OCI-LY1 (cell line): ENCODE measurements around the gene DBN1.

Experiments used
- H2AFZ ChIP-seq: fragments of 200-600 bp; sonication (generic), shearing (Covaris generic); 2 replicates; pipeline ENCODE4 v1.6.0; 2014; ENCODE audit warnings: antibody characterized with exemption, mild to moderate bottlenecking, low read length
- H3F3A ChIP-seq: fragments of 200-600 bp; sonication (generic), shearing (Covaris generic); 2 replicates; pipeline ENCODE4 v1.6.0; 2014; ENCODE audit warnings: mild to moderate bottlenecking, antibody characterized with exemption, low read length, moderate library complexity; ENCODE audit not compliant: insufficient read depth
- H3K27ac ChIP-seq: fragments of 200-600 bp; sonication (generic); 2 replicates; pipeline ENCODE4 v1.5.1; 2014; ENCODE audit warnings: low read length, mixed run types, mild to moderate bottlenecking, low read depth; ENCODE audit not compliant: poor library complexity, severe bottlenecking
- H3K27me3 ChIP-seq: fragments of 200-600 bp; sonication (generic); 2 replicates; pipeline ENCODE4 v1.6.0; 2014; ENCODE audit warnings: antibody characterized with exemption, mild to moderate bottlenecking, low read length, moderate library complexity; ENCODE audit not compliant: insufficient read depth
- H3K36me3 ChIP-seq: fragments of 200-600 bp; sonication (generic); 2 replicates; pipeline ENCODE4 v1.6.1; 2014; ENCODE audit warnings: mild to moderate bottlenecking, antibody characterized with exemption, low read length, moderate library complexity, mixed read lengths; ENCODE audit not compliant: insufficient read depth
- H3K4me1 ChIP-seq: fragments of 200-600 bp; sonication (generic); 2 replicates; pipeline ENCODE4 v1.5.1; 2014; ENCODE audit warnings: mild to moderate bottlenecking, low read length, moderate library complexity; ENCODE audit not compliant: insufficient read depth, severe bottlenecking
- H3K4me2 ChIP-seq: fragments of 200-600 bp; sonication (generic), shearing (Covaris generic); 2 replicates; pipeline ENCODE4 v1.6.1; 2014; ENCODE audit warnings: low read length
- H3K4me3 ChIP-seq: fragments of 200-600 bp; sonication (generic); 2 replicates; pipeline ENCODE4 v1.5.1; 2014; ENCODE audit warnings: low read length, low read depth, mild to moderate bottlenecking, mixed read lengths; ENCODE audit not compliant: poor library complexity, severe bottlenecking
- H3K79me2 ChIP-seq: fragments of 200-600 bp; shearing (Covaris generic); 2 replicates; pipeline ENCODE4 v1.6.1; 2016; ENCODE audit warnings: mixed run types, low read length, mixed read lengths; ENCODE audit not compliant: insufficient read depth
- H3K9ac ChIP-seq: fragments of 200-600 bp; sonication (generic), shearing (Covaris generic); 2 replicates; pipeline ENCODE4 v1.6.1; 2014; ENCODE audit warnings: mild to moderate bottlenecking, low read length, mixed read lengths
- H3K9me2 ChIP-seq: fragments of 200-600 bp; sonication (generic), shearing (Covaris generic); 2 replicates; pipeline ENCODE4 v1.6.1; 2014; ENCODE audit warnings: low read depth, mild to moderate bottlenecking, low read length, mixed read lengths
- H3K9me3 ChIP-seq: fragments of 200-600 bp; shearing (Covaris generic); 2 replicates; pipeline ENCODE4 v1.6.1; 2014; ENCODE audit warnings: low read length, mixed read lengths
- H4K20me1 ChIP-seq: fragments of 200-600 bp; sonication (generic), shearing (Covaris generic); 2 replicates; pipeline ENCODE4 v1.6.0; 2016; ENCODE audit warnings: mild to moderate bottlenecking, low read length; ENCODE audit not compliant: insufficient read depth
- EZH2 ChIP-seq: fragments of 200-600 bp; sonication (generic), shearing (Covaris generic); IDR thresholded peaks from 2 replicates; pipeline ENCODE4 v1.8.0; 2017; ENCODE audit warnings: borderline replicate concordance, mixed run types, mild to moderate bottlenecking, antibody characterized with exemption, low read length, moderate library complexity, mixed read lengths
- TF ChIP-seq, protein P1 (sequence below): fragments of 200-600 bp; sonication (generic), shearing (Covaris generic); IDR thresholded peaks from 2 replicates; pipeline ENCODE4 v1.5.1; 2017; ENCODE audit warnings: mild to moderate bottlenecking, antibody characterized with exemption, low read length, moderate library complexity, mixed read lengths

The DBN1 gene

DNA sequence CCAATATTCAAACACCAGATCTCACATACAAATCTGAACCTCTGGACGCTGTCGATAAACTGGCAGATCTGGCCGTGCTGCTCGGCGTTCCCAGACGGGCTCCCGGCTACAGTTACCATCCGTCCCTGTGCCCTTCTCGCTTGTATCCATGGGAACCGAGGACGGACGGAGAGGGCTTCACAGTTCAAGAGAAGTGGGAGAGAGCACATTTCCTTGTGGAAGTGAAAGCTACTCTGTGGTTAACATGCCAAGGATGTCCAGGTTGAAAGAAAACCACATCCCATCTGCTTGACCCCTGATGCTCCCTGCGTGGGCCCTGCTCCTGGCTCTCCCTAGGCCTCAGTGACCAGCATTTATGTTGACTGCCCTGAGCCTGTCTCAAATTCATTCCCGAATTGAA lies 6.3 kb upstream of the DBN1 start:
- H3K4me1 ChIP-seq: peaks cover 23% of the 10 kb centered on the region
- H3K9ac ChIP-seq: no peak overlapping the region; the same call in 1 of the 2 replicates
- H4K20me1 ChIP-seq: no peaks in the 10 kb centered on the region
- H3K4me2 ChIP-seq: no peak overlapping the region
- no peaks in the 10 kb centered on the region for H3K36me3 ChIP-seq
- H3K9me2 ChIP-seq: no peaks in the 10 kb centered on the region
- TF ChIP-seq, protein P1, sequence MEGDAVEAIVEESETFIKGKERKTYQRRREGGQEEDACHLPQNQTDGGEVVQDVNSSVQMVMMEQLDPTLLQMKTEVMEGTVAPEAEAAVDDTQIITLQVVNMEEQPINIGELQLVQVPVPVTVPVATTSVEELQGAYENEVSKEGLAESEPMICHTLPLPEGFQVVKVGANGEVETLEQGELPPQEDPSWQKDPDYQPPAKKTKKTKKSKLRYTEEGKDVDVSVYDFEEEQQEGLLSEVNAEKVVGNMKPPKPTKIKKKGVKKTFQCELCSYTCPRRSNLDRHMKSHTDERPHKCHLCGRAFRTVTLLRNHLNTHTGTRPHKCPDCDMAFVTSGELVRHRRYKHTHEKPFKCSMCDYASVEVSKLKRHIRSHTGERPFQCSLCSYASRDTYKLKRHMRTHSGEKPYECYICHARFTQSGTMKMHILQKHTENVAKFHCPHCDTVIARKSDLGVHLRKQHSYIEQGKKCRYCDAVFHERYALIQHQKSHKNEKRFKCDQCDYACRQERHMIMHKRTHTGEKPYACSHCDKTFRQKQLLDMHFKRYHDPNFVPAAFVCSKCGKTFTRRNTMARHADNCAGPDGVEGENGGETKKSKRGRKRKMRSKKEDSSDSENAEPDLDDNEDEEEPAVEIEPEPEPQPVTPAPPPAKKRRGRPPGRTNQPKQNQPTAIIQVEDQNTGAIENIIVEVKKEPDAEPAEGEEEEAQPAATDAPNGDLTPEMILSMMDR: no peak
- no peak for TF ChIP-seq EZH2
- H3K9me3 ChIP-seq: no peaks in the 10 kb centered on the region
- no peaks in the 10 kb centered on the region for H3K79me2 ChIP-seq
- H3K27me3 ChIP-seq: no peaks in the 10 kb centered on the region
- no peaks in the 10 kb centered on the region for H3F3A ChIP-seq
- H2AFZ ChIP-seq: no peak overlapping the region
- peak overlapping the region; percentile 72 for H3K27ac ChIP-seq
- no peak overlapping the region for H3K4me3 ChIP-seq

DNA sequence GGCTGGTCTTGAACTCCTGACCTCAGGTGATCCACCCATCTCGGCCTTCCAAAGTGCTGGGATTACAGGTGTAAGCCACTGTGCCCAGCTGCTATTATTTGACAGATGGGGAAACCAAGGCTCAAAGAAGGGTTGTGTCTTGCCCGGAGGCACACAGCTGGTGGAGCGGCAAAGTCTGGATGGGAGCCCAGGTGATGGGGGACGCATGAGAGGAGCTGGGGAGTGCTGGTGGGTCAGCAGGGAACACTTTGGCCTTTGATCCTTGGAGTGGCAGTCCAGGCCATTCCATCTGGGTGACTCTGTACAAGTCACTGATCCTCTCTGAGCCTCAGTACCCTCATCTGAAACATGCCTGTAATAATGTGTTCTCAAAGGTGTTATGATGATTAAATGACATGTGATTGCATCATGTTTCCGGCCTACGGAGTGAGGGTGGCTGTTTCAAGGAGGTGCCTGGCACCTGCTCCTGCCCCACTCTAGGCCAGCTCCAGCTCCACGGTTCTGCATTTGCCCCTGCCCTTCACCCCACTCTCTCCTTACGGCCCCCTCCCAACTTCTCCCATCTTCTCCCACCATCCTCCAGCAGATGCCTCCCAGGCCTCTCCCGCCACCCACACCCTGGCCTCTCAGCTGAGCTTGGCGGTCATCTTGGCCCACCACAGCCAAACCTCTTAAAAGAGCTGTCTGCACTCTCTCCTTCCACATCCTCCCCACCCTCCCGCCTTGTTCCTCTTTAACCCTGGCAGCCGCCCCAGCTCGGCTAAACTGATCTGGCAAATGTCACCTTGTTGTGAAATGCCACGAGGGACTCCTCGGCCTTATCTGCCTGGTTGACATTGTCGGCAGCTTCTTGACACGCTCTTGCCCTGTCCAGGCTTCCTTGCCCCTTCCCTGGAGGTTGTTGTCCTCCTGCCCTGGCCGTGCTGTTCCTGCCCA lies 5.5 kb upstream of the DBN1 start:
- H3K27me3 ChIP-seq: no peaks in the 10 kb centered on the region
- no peak overlapping the region for H3K4me3 ChIP-seq
- peak overlapping the region; percentile 72 for H3K27ac ChIP-seq
- H3F3A ChIP-seq: no peaks in the 10 kb centered on the region
- peaks cover 23% of the 10 kb centered on the region for H3K4me1 ChIP-seq
- H3K4me2 ChIP-seq: no peak overlapping the region; the same call in 1 of the 2 replicates
- TF ChIP-seq EZH2: no peak
- TF ChIP-seq, protein P1: no peak
- H4K20me1 ChIP-seq: no peaks in the 10 kb centered on the region
- no peaks in the 10 kb centered on the region for H3K79me2 ChIP-seq
- no peaks in the 10 kb centered on the region for H3K9me2 ChIP-seq
- H3K9me3 ChIP-seq: no peaks in the 10 kb centered on the region
- H2AFZ ChIP-seq: no peak overlapping the region
- no peaks in the 10 kb centered on the region for H3K36me3 ChIP-seq
- peak overlapping the region; percentile 26; the same call in 1 of the 2 replicates for H3K9ac ChIP-seq

DNA sequence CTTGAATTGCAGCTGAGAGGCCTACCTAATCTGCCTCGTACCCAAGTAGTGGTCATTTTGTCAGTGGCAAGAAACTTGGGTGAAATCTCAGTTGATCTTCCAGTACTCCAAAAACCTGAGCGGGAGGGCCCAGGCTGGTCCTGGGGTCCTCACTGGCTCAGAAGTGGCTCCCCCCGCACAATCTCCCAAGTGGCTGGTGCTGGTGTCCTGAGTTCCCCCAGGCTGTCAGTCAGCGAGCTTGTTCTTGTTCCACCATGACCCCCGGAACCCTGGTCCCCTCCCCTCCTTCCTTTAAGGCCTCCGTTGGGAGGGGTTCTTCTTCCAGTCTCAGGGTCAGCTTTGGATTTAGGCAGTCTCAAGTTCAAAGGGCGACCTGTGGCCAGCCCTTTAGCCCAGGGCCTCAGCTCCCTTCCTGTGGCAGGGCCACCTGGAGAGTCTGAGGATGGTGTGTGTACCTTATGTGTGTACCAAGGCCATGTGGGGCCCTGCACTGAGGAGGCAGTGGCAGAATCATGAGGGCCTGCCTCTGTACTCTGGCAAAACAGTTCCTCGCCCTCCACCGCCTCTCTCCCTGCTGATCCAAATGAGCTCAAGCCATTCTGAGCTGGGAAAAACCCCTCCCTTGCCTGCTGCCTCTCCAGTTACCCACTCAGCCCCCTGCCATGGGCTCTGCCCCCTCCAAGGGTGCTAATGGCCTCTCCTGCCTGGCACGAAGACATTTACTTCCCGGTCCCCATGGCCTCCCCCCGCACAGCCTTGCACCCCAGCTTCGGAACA lies 4.5 kb upstream of the DBN1 start:
- H3K27ac ChIP-seq: peak overlapping the region; percentile 15
- no peaks in the 10 kb centered on the region for H3F3A ChIP-seq
- H3K79me2 ChIP-seq: no peaks in the 10 kb centered on the region
- no peaks in the 10 kb centered on the region for H3K36me3 ChIP-seq
- no peaks in the 10 kb centered on the region for H3K27me3 ChIP-seq
- TF ChIP-seq, protein P1: no peak
- no peak for TF ChIP-seq EZH2
- no peak overlapping the region for H3K9ac ChIP-seq
- peaks cover 23% of the 10 kb centered on the region for H3K4me1 ChIP-seq
- no peaks in the 10 kb centered on the region for H3K9me3 ChIP-seq
- no peak overlapping the region for H2AFZ ChIP-seq
- H4K20me1 ChIP-seq: no peaks in the 10 kb centered on the region
- no peaks in the 10 kb centered on the region for H3K9me2 ChIP-seq
- no peak overlapping the region for H3K4me3 ChIP-seq
- H3K4me2 ChIP-seq: no peak overlapping the region
